HL-60 (cell line): ENCODE results near the gene MSLN.

Source experiments
- DNase-seq, 2 experiments: peaks; one replicate each; pipeline ENCODE4 v3.0.0-alpha.2; 2010 to 2020; ENCODE audit warnings: low read depth in 1 of 2, low spot score in 1 of 2
- H3K27ac ChIP-seq: fragments of 250-450 bp; sonication (Bioruptor Pico); replicated peaks from 2 replicates; pipeline ENCODE4 v1.5.1; 2020; ENCODE audit warnings: mild to moderate bottlenecking, moderate library complexity
- H3K27me3 ChIP-seq: fragments of 250-450 bp; sonication (Bioruptor Pico); 2 replicates; pipeline ENCODE4 v1.5.1; 2021; ENCODE audit warnings: mild to moderate bottlenecking, moderate library complexity; ENCODE audit not compliant: insufficient read depth, poor library complexity, severe bottlenecking
- H3K4me3 ChIP-seq: replicated peaks from 2 replicates; pipeline ENCODE4 v1.5.1; 2011; ENCODE audit warnings: mild to moderate bottlenecking, control low read depth, low read length; ENCODE audit not compliant: insufficient read depth
- CTCF ChIP-seq: IDR thresholded peaks from one replicate; pipeline ENCODE4 v1.5.1; 2011; ENCODE audit warnings: low read length, control low read depth, inconsistent platforms; ENCODE audit not compliant: insufficient read depth
- GABPA ChIP-seq: IDR thresholded peaks from 2 replicates; pipeline ENCODE4 v1.6.1; 2012; ENCODE audit warnings: low read depth
- POLR2AphosphoS5 ChIP-seq: IDR thresholded peaks from 2 replicates; pipeline ENCODE4 v1.6.1; 2012; ENCODE audit warnings: low read depth
- REST ChIP-seq: IDR thresholded peaks from 2 replicates; pipeline ENCODE4 v1.6.1; 2012; ENCODE audit warnings: low read depth; ENCODE audit not compliant: insufficient replicate concordance
- SPI1 ChIP-seq: IDR thresholded peaks from 2 replicates; pipeline ENCODE4 v1.6.1; 2012; ENCODE audit warnings: low read depth, mild to moderate bottlenecking, borderline replicate concordance

Gene MSLN

GRCh38 chr16:764184-764750 lies 3.7 kb downstream of the MSLN start:
- TF ChIP-seq REST (no peak), GABPA (no peak), POLR2AphosphoS5 (no peak), SPI1 (no peak), CTCF (no peak)
- H3K27me3 ChIP-seq: no peaks in the 10 kb centered on the region
- no peak overlapping the region for H3K4me3 ChIP-seq
- no peak for DNase-seq
- no peak overlapping the region for H3K27ac ChIP-seq

GRCh38 chr16:764848-765487 lies 4.4 kb downstream of the MSLN start:
- Histone ChIP-seq H3K27ac (no peak overlapping the region), H3K27me3 (no peaks in the 10 kb centered on the region), H3K4me3 (no peak overlapping the region)
- no peak for TF ChIP-seq POLR2AphosphoS5
- no peak for TF ChIP-seq CTCF
- no peak for TF ChIP-seq REST
- TF ChIP-seq SPI1: no peak
- DNase-seq: no peak

GRCh38 chr16:765488-765865 lies 4.9 kb downstream of the MSLN start:
- Histone ChIP-seq H3K27me3 (no peaks in the 10 kb centered on the region), H3K4me3 (no peak overlapping the region), H3K27ac (no peak overlapping the region)
- TF ChIP-seq GABPA (no peak), POLR2AphosphoS5 (no peak), CTCF (no peak), SPI1 (no peak), REST (no peak)
- DNase-seq: no peak
